Colon (tissue), 2 donors: ENCODE data around the gene TBXA2R.
"Not testable (repeated sequence)": the region's sequence is repeated elsewhere in the genome, so short reads cannot be mapped to it uniquely, and the experiment has no call there.

ENCODE experiments used
- FAIRE-seq: peaks from 2 replicates; lab custom pipeline; 2012; peaks lifted over from hg19 to GRCh38; lab: Jason Lieb, UNC
- donor health status: control.
- donor health status: control.

The TBXA2R gene

GRCh38 chr19:3606690-3607289, at the start of gene TBXA2R:
TSS of gene TBXA2R (minus strand) at chr19:3606875. CDS start at chr19:3600634, 6,241 bp downstream.
- no peak for FAIRE-seq

- no peak for FAIRE-seq
These were observed 49.5 kb upstream of the TBXA2R start for GRCh38 chr19:3656073-3656746.

DNA sequence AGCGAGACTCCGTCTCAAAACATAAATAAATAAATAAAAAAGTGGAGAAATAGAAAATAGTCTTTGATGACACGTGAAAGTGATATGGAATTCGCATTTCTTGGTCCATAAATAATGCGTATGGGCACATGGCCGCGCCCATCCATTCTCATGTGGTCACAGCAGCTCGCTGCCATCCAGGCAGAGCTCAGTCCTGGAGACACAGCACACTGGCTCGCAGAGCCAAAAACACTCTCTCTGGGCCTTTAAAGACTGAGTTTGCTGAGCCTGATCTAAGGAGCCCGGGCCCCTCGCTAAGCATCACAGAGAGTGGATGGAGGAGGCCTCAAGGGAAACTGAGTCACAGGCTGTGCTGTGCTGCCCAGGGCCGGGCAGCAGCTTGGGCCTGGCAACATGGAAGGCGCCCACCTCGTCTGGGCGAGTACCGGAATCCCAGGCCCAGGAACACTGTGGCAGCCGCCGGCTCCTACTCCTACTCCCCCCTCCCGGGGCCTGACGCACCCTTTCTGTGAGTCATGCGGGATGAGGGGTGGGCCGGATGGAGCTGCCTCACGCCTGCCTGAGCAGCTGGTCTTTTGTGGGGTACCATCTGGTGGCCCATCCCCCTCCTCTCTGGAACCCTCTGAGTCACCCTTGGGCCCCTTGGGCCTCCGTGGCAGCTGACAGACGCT, 48.9 kb upstream of the TBXA2R start:
- FAIRE-seq: no peak

DNA sequence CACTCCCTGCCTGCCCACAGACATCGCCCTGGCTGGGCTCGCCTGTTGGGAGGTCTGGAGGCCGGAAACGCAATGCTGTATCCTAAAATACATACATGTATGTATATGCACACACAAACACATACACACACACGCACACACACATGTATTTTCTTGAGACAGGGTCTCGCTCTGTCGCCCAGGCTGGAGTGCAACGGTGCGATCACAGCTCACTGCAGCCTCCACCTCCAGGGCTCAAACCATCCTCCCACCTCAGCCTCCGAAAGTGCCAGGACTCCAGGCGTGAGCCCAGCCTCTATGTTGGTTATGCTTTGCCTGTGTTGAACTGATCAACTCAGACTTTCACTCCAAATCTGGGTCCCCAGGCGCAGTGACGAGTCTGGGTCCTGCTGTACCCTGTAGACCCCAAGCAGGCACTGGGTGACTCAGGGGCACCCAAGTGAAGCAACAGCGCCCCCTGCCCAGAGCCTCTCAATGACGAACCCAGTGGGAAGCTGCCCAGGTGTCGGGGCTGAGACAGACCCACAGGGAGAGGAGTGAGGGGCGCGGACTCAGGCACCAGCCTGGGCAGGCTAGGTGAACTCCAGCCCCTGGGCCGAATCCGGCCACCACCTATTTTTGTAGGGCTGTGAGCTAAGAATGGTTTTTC, 47.3 kb upstream of the TBXA2R start:
- no peak for FAIRE-seq

- FAIRE-seq: no peak
These were observed 46.6 kb upstream of the TBXA2R start for GRCh38 chr19:3653081-3653795.

GRCh38 chr19:3652422-3652821, 45.7 kb upstream of the TBXA2R start:
- FAIRE-seq: no peak

GRCh38 chr19:3651684-3652083, 45.0 kb upstream of the TBXA2R start:
- FAIRE-seq: no peak

DNA sequence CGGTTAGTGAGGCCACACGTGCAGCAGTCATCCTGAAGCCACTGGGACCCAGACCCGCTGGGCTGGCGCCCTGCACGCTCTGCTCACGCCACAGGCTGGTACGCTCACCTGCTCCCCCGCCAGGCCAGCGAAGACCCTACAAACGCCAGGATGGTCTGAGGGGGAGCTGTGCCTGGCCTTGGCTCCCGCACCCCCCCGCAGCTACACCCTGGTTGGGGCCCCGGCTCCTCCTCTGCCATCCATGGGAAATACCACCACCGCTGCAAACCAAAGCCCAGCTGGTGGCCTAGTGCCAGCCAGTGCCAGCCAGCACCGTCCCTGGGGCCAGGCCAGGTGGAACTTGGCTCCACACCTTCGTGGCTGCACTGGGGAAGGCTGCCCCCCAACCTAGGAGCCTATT, 43.2 kb upstream of the TBXA2R start:
- FAIRE-seq: no peak

- FAIRE-seq: no peak
These were observed 41.6 kb upstream of the TBXA2R start for GRCh38 chr19:3648037-3648905.

- not testable (repeated sequence) for FAIRE-seq
These were observed 40.4 kb upstream of the TBXA2R start for GRCh38 chr19:3647102-3647501.

DNA sequence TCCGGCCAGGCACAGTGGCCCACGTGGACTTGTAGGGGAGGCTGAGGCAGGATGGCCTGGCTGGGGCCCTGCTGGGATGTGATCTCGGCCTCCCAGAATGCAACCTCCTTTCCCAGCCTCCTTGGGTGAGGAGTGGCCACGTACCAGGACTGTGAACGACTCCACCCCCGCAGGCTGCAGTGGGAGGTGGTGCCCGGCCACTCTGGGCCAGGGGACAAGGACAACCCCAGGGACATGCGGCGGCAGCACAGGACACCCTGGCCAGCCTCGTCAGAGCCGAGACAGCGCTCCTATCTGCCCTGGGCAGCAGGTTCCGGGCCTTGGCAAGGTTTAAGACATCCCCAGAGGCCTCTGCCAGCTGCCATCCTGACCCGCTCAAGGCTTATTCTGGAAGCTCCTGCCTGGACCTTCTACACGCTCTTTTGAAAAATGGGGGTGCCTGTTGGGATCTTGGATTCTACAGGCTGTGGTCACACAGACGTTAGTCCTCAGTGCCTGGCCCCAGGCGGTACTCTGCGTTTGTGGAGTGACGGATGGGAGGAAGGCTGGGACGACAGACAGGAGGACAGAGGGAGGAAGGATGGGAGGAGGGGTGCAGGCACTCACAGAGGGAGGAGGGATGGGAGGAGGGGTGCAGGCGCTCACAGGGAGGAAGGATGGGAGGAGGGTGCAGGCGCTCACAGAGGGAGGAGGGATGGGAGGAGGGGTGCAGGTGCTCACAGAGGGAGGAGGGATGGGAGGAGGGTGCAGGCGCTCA, 39.8 kb upstream of the TBXA2R start:
- no peak for FAIRE-seq

DNA sequence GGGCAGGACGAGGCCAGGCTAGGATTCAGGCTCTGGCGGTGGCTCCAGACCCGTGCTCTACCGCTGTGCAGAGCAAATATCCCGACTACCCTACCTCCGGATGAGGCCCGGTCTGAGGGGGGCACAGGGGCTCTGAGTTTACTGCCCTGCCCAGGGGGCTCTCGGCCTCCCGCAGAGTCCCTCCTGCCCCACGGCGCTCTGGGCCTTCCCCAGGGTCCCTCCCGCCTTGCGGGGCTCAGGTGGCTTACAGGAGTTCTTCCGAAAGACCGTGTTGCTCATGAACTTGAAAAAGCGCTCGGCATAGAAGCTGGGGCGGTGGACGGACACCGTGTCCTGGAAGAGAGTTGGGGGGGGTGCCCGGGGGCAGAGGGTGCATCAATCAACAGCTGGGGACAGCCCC, 39.1 kb upstream of the TBXA2R start:
- FAIRE-seq: no peak

DNA sequence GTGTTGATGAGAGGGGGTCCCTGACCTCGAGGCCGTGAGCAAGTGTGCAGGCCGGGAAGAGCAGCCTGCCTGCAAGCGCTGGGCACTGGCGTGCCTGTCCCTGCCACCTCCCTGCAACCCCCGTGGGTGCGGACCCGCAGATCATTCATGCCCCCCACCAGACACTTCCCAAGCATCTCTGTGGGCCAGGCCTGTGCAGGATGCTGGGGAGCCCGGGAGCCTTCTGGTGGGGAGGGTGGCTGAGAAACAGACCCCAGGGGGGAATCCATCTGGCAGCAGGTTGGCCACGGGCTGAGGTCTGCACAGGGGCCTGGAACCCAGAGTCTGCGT, 38.4 kb upstream of the TBXA2R start:
- FAIRE-seq: no peak

- FAIRE-seq: no peak
These were observed 37.8 kb upstream of the TBXA2R start for GRCh38 chr19:3644351-3645066.

- FAIRE-seq: no peak
These were observed 37.1 kb upstream of the TBXA2R start for GRCh38 chr19:3643674-3644313.

DNA sequence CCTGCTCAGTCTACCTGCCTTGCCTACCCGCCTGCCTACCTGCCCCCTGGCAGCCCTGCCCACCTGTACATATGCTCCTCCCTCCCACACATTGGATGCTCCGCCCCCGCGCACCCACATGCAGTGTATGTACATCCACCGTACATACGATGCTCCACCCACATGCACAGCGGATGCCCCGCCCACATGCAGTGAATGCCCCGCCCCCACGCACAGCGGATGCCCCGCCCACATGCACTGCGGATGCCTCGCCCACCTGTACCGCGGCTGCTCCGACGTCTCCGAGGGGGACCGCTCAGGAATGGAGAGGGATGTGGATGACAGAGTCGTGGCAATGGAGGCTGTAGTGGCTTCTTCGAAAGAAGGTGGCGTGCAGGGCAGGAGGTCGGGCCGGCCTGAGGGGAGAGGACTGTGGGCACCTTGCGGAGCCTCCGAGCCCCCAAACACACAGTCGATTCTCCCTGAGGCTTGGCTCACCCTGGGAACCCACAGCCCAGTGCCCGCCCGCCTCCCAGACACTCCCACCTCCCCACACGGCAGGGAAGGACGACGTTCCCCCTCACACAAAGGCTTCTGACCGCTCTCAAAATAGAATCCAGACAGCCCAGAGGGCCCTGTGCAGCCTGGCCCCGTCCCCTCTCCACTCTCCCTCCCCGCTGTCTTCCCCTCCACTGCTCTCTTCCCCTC, 36.5 kb upstream of the TBXA2R start:
- FAIRE-seq: no peak

DNA sequence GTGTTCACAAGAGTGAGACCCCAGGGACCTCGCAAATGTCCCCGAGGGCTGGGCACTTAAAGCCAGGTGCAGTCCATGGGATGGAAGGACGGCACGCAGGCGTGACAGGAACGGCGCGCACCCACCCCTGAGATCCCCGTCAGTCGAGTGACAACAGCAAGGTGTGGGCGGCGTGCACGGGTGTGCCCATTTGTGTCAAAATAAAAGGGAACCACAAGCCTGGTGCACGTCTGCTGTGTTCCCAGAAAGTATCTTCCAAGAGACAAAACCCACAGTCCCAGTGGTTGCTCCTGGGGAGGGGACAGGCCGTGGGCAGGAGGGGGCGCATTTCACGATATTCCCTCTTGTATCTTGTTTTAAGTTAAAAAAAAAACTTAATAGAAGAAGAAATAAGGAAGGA, 35.6 kb upstream of the TBXA2R start:
- no peak for FAIRE-seq

- no peak for FAIRE-seq
These were observed 35.0 kb upstream of the TBXA2R start for GRCh38 chr19:3641515-3642269.
